GM19023 (cell line): ENCODE measurements around the gene IL22RA1.

Source experiments
- ATAC-seq: cut with Tn5 transposase; IDR thresholded peaks from one replicate; pipeline ENCODE4 v1.9.1; 2021; ENCODE audit warnings: mild to moderate bottlenecking, moderate library complexity; ENCODE audit not compliant: unreplicated experiment

The IL22RA1 gene

DNA sequence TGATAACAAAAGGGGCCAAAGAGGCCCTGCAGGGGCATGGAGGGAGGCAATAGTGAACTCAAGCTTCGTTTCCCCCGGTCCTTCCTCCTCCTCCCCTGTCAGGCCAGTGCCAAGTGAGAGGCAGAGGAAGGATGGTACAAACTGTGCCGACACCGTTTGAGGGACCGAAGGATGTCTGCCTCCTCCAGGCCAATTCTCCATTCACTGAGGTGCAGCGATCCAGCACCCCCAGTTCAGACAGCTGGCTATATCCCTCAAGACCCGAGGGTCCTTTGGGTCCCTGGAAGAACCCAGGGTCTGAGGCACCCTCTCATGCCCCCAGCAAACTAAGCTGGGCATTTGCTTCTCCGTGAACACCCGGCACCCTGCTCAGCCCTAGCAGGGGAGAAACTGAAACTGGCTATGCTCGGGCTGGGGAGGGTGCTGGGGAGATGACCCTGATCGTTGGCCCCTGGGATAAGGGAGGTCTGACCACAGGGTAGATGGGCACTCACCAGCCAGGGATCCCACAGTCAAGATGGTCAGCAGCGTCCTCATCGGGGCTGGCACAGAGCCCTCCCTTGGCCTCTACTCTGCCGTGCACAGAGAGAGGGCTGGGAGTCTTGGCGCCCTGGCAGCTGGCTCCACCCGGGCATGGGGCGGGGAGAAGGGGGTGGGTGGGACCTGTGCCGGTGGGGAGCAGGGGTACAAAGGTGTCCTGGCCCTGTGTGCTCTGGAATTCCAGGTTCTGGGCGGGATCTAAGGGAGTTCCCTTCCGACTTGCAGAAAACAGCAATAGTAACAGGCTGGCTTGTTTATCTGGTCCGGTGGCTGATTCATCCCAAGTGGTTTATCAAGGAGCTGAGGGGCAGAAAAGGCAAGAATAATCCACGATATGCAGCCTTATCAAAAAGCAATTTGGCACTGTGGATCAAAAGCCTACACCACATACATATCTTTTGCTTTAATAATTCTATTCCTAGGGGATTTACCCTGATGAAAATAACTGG lies at the start of gene IL22RA1:
Gene IL22RA1 (minus strand): TSS at position 595 of the 989 bp plus-strand sequence. CDS start 58 bp downstream, at position 537.
- ATAC-seq: no peak

DNA sequence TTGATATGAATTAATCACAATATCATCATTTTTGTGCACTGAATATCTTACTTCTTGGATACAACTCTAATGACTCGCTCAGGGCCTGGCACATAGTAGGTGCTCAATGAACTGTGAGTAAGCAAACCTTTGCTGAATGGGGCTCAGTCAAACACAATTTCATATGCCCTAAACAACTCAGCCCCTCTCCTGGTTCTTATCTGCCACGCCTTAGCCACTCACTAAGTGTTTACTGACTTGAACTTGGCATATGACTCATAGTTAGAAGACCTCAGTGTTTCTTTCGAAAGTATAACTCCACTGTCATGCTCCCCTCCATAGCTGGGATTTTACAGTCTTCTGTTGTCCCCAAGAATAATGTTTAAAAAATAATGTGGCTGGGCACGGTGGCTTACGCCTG lies 48.9 kb upstream of the IL22RA1 start:
- no peak for ATAC-seq

GRCh38 chr1:24190983-24191461 lies 48.1 kb upstream of the IL22RA1 start:
- no peak for ATAC-seq

DNA sequence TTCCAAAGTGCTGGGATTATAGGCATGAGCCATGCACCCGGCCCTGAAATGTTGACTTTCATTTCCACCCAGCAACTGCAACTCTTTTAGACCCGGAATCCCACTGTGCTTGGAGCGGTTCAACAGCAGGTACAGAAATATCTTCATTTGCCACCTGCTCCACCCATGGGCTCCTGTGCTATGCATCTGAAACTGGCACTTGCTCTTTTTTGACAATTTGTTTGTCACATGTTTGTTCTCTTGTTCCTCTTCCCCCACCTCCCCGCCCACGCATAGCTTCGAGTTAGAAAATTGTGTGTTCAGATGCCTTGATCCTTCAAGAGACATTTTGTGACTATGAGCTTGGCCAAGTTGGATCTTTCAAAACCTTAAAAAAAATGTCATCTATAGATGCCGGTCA lies 46.6 kb upstream of the IL22RA1 start:
- ATAC-seq: no peak

GRCh38 chr1:24186993-24187790 lies 44.3 kb upstream of the IL22RA1 start, which contains the start of gene IFNLR1:
IFNLR1 (minus strand) TSS chr1:24187289; CDS start chr1:24187248, 41 bp downstream.
- ATAC-seq: no peak

DNA sequence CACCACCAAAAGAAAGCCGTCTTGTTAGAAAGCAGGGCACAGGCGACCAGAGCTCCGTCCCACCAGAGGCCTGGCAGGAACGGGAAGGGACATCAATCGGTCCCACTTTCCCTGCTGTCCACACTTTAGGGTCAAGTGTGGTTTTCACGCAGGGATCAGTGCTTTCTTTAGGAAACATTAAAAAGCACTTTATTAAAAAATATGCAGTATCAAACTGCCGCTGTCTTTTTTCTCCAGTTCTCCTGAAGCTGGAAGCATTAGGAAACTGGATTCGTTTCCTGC lies 43.7 kb upstream of the IL22RA1 start:
- no peak for ATAC-seq

DNA sequence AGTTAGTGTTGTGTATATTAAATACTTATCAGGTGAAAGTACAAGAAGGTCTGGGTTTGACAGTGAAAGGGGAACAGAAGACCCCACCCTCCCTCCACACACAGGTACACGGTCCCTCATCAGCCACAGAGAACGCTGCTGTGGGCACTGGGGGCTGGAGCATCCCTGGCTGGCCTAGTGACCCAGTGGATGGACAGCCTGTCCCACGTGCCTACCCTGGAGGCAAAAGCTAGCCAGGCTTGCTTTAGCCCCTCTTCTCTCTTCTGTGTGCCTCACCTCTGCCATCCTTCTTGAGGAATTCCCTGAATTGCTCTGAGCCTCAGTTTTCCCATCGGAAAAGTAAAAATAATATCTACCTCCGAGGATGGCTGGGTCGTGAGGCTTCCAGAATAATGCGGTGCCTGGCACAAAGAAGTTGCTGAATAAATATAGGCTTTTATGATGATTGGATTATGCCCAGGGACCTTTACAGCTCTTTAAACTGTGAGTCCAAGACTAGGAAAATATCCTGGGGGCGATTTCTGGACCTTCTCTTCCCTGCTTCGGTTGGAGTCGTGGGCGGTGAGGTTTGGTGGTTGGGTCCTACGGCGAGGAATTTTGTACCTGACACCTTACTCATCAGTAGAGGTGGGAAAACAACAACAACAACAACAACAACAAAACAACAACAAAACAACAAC lies 43.2 kb upstream of the IL22RA1 start:
- no peak for ATAC-seq

- no peak for ATAC-seq
These were observed 42.1 kb upstream of the IL22RA1 start for GRCh38 chr1:24185076-24185475.

- no peak for ATAC-seq
These were observed 39.1 kb upstream of the IL22RA1 start for GRCh38 chr1:24182061-24182460.

DNA sequence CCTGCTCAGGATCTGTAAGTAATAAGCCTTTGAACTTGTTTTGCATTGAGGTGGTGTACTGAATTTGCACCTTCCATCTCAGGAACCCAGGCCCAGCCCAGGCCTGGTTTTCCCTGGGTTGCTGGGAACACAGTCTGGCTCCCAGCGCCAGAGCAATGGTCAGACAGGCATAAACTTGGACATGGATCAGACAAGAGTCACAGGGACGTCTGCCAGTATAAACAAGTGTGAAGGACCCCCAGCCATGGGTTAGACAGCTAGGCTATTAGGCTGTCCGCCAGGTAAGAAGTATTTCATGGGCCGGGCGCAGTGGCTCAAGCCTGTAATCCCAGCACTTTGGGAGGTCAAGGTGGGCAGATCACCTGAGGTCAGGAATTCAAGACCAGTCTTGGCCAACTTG lies 38.7 kb upstream of the IL22RA1 start:
- ATAC-seq: no peak

DNA sequence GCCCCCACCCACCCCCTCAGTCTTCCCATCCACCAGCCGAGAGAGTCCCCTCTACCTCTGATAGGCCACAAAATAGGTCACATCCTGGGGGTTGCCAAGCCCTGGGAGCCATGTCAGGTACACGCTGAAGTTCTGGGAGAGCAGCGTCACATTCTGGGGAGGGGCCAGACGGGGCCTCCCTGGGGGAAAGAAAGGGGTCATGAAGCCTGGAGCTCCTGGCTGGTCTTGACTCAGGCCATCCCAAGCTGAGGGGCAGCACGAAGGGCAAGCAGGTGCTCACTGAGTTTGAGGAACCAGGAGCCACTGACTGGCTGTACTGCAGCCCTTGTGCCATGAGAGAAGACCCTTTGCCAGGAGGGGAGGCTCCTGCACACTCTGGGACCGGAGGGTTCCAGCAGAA lies 37.7 kb upstream of the IL22RA1 start:
- ATAC-seq: no peak

DNA sequence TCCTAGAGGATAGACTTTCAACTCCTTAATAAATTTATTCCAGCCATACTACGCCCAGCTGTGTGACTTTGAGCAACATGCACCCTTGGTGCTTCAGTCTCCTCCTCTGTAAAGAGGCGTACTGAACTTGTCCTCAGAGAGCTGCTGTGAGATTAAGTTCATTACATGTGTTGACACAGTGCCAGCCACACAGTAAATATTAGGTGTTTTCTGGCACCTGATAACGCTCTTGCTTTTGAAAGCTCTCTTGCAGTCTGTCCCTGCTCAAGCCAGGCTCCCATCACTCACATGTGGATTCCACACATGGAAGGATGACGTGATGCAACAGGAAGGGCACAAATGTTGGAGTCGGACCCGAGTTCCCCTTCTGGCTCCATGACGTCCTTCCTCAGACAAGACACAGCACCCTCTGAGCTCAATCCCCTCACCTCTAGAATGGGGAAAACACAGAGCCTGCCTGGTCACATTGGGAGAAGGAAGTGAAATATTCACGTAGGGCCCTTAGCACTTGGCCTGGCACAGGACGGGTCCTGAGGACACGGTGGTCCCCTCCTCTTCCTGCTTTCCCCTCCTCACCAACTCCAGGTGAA lies 36.4 kb upstream of the IL22RA1 start:
- ATAC-seq: no peak

GRCh38 chr1:24178407-24178806 lies 35.5 kb upstream of the IL22RA1 start:
- ATAC-seq: no peak

GRCh38 chr1:24177161-24177560 lies 34.2 kb upstream of the IL22RA1 start:
- no peak for ATAC-seq

DNA sequence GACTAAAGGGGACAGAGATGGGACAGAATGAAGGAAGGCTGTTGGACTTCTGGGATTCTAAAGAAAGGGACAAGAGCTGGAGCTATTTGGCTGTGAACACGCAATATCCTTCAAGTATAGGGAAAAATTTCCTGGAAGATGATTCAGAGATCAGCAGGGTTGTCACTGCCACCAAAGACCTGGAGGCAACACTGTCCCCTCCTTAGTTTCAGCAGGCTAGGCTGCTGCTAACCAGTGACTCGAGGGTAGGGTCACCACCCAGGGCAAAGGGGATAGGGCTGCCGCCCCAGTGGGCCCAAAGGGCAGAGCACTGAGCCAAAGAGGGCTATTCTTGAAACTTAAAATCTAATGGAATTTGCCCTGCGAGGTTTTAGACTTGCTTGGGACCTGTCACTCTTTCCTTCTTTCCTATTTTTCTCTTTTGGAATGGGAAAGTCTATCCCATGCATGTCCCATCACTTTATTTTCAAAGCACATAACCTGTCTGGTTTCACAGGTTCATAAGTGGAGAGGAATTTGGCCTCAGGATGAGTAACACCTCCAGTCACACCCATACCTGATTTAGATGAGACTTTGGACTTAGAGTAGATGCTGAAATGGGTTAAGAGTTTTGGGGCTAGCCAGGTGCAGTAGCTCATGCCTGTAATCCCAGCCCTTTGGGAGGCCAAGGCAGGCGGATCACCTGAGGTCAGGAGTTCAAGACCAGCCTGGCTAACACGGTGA lies 32.3 kb upstream of the IL22RA1 start:
- ATAC-seq: no peak

DNA sequence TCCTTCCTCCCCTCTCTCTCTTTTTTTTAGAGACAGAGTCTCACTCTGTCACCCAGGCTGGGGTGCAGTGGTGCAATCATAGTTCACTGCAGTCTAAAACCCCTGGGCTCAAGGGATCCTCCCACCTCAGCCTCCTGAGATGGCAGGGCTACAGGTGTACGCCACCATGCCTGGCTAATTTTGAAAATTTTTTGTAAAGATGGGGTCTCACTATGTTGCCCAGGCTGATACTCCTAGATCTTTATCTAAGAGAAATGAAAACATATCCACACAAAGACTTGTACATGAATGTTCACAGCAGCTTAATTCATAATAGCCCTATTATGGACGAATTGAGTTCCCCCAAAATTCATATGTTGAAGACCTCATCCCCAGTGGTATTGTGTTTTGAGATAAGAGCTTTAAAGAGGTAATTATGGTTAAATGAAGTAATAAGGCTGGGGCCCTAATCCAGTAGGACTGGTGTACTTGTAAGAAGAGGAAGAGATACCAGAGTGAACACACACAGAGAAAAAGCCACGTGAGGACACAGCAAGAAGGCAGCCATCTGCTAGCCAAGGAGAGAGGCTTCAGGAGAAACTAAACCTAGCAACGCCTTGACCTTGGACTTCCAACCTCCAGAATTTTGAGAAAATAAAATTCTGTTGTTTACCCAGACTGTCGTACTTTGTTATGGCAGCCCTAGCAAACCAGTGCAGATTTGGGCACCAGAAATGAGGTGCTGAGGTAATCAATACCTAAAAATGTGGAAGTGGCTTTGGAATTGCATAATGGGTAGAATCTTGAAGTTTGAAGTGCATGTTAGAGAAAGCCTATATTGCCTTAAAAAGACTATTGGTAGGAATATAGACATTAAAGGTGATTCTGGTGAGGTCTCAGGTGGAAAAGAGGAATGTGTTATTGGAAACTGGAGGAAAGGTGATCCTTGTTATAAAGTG lies 31.0 kb upstream of the IL22RA1 start:
- ATAC-seq: no peak

GRCh38 chr1:24172598-24172997 lies 29.7 kb upstream of the IL22RA1 start:
- no peak for ATAC-seq

- no peak for ATAC-seq
These were observed 26.3 kb upstream of the IL22RA1 start for GRCh38 chr1:24169286-24169685.

- ATAC-seq: no peak
These were observed 25.3 kb upstream of the IL22RA1 start for GRCh38 chr1:24168245-24168644.
